Lower lobe of right lung (tissue), 2 donors: ENCODE data around the gene TPM1. TPM values are rescaled to one million over a fixed set of nuclear protein-coding genes. Genes with fewer than 3 reads are reported as not detected.

Experiments
- ATAC-seq, 2 donors: fragments of 200-7000 bp; cut with Tn5 transposase; one replicate each; pipeline ENCODE4 v1.9.1; 2020 to 2022; ENCODE audit warnings: mild to moderate bottlenecking in 2 of 2, moderate library complexity in 2 of 2
- DNase-seq: peaks from one replicate; pipeline ENCODE4 v3.0.0-alpha.2; 2020
- H3K27ac ChIP-seq: fragments of 200-600 bp; one replicate; pipeline ENCODE4 v1.8.0; 2022
- H3K27me3 ChIP-seq: fragments of 200-600 bp; one replicate; pipeline ENCODE4 v1.8.0; 2022; ENCODE audit warnings: low read depth
- H3K36me3 ChIP-seq: fragments of 200-600 bp; one replicate; pipeline ENCODE4 v1.8.0; 2022; ENCODE audit warnings: mild to moderate bottlenecking
- H3K4me1 ChIP-seq: fragments of 200-600 bp; one replicate; pipeline ENCODE4 v1.8.0; 2022
- H3K4me3 ChIP-seq: fragments of 200-600 bp; one replicate; pipeline ENCODE4 v1.8.0; 2022; ENCODE audit warnings: mild to moderate bottlenecking
- H3K9me3 ChIP-seq: fragments of 200-600 bp; one replicate; pipeline ENCODE4 v1.8.0; 2022
- CTCF ChIP-seq: fragments of 200-600 bp; IDR thresholded peaks from one replicate; pipeline ENCODE4 v1.8.0; 2022; ENCODE audit warnings: antibody characterized with exemption, mild to moderate bottlenecking
- intact Hi-C: fragments of 100-400 bp; cut with DNase I; formaldehyde crosslinking; loops from one replicate; pipeline ENCODE4 v1.11.0; 2022
- total RNA-seq: library from RNA; stranded (reverse); fragmentation: NEBNext Ultra II Directional; extraction: Animal tissue kit (Norgen Biotek cat#: 25700); gene quantifications from one replicate; pipeline ENCODE4 v1.2.1, GENCODE V29; 2021
- donor health status: DM: no; HTN: yes; CAD: no; lungs with severe emphysema.

TPM1 gene
- total RNA-seq, 1 donor from 2014 or later = 137 TPM

- H3K9me3 ChIP-seq = no peaks in the 10 kb centered on the region
- H3K27me3 ChIP-seq = no peaks in the 10 kb centered on the region
- no peak overlapping the region for H3K27ac ChIP-seq
- DNase-seq = no peak
- no peak for TF ChIP-seq CTCF
- ATAC-seq = no peak
- intact Hi-C loops = no loop called here
- H3K4me3 ChIP-seq = no peak overlapping the region
- no peaks in the 10 kb centered on the region for H3K36me3 ChIP-seq
- peaks cover 5% of the 10 kb centered on the region for H3K4me1 ChIP-seq
Measured at GRCh38 chr15:63110428-63111026, 68.0 kb downstream of the TPM1 start.

- no peaks in the 10 kb centered on the region for H3K36me3 ChIP-seq
- no peak for DNase-seq
- H3K27ac ChIP-seq = no peak overlapping the region
- no peak overlapping the region for H3K4me3 ChIP-seq
- TF ChIP-seq CTCF = no peak
- no peak for ATAC-seq
- H3K9me3 ChIP-seq = no peaks in the 10 kb centered on the region
- intact Hi-C loops = no loop called here
- no peaks in the 10 kb centered on the region for H3K27me3 ChIP-seq
- peaks cover 5% of the 10 kb centered on the region for H3K4me1 ChIP-seq
Measured at GRCh38 chr15:63111481-63111880, 68.9 kb downstream of the TPM1 start.

- H3K27me3 ChIP-seq = no peaks in the 10 kb centered on the region
Measured at GRCh38 chr15:63112871-63113270, 70.3 kb downstream of the TPM1 start.

GRCh38 chr15:63114465-63114864 is 71.9 kb downstream of the TPM1 start:
- Histone ChIP-seq H3K4me1 (no peaks in the 10 kb centered on the region), H3K36me3 (no peaks in the 10 kb centered on the region), H3K27ac (no peak overlapping the region), H3K27me3 (no peaks in the 10 kb centered on the region), H3K4me3 (no peak overlapping the region), H3K9me3 (no peaks in the 10 kb centered on the region)
- TF ChIP-seq CTCF = no peak
- intact Hi-C loops = no loop called here
- DNase-seq (no peak), ATAC-seq (no peak)

More at GRCh38 chr15:63112871-63113270, 70.3 kb downstream of the TPM1 start:
- Histone ChIP-seq H3K27ac (no peak overlapping the region), H3K36me3 (no peaks in the 10 kb centered on the region), H3K4me3 (no peak overlapping the region), H3K4me1 (peaks cover 2% of the 10 kb centered on the region), H3K9me3 (no peaks in the 10 kb centered on the region)
- intact Hi-C loops = no loop called here
- ATAC-seq (no peak), DNase-seq (no peak)
- TF ChIP-seq CTCF = no peak

Other genes starting within 250 kb of the TPM1 start
- gene LACTB, start 79.1 kb downstream of the TPM1 start, total RNA-seq = 34.7 TPM
- 184 TPM for gene RPS27L, start 114.7 kb downstream of the TPM1 start, total RNA-seq
- gene RAB8B, start 146.9 kb downstream of the TPM1 start, total RNA-seq = 72.7 TPM
- gene APH1B, start 234.9 kb downstream of the TPM1 start, total RNA-seq = 31.0 TPM